GM12801 (cell line): ENCODE results near the gene EDARADD.

Experiments
- TF ChIP-seq, protein P1 (sequence below): IDR thresholded peaks from one replicate; pipeline ENCODE4 v1.5.1; 2011; ENCODE audit warnings: control low read depth; ENCODE audit not compliant: insufficient read length; ENCODE audit errors: extremely low read depth

Gene EDARADD

GRCh38 chr1:236393681-236394481 lies at the start of gene EDARADD:
EDARADD (plus strand) TSS chr1:236394286; CDS start chr1:236394445, 159 bp downstream.
- TF ChIP-seq, protein P1, sequence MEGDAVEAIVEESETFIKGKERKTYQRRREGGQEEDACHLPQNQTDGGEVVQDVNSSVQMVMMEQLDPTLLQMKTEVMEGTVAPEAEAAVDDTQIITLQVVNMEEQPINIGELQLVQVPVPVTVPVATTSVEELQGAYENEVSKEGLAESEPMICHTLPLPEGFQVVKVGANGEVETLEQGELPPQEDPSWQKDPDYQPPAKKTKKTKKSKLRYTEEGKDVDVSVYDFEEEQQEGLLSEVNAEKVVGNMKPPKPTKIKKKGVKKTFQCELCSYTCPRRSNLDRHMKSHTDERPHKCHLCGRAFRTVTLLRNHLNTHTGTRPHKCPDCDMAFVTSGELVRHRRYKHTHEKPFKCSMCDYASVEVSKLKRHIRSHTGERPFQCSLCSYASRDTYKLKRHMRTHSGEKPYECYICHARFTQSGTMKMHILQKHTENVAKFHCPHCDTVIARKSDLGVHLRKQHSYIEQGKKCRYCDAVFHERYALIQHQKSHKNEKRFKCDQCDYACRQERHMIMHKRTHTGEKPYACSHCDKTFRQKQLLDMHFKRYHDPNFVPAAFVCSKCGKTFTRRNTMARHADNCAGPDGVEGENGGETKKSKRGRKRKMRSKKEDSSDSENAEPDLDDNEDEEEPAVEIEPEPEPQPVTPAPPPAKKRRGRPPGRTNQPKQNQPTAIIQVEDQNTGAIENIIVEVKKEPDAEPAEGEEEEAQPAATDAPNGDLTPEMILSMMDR: no peak

DNA sequence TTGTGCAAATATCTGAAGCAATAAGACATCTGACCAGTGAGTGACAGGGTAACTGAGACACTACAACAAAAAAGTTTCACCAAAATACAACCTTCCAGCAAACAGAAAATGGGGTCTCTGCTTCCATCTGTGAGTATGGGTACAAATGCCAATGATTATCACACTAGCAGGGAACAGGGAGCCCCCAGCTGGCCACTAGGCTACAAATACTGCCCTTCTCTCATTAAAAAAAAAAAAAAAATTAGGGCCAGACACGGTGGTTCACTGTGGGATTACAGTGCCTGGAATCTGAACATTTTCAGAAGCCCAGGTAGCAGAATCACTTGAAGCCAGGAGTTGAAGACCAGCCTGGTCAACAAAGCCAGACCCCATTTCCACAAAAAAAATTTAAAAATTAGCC lies 48.4 kb upstream of the EDARADD start:
- TF ChIP-seq, protein P1: no peak

- TF ChIP-seq, protein P1: no peak
Observed at GRCh38 chr1:236348071-236348470, 46.0 kb upstream of the EDARADD start.

DNA sequence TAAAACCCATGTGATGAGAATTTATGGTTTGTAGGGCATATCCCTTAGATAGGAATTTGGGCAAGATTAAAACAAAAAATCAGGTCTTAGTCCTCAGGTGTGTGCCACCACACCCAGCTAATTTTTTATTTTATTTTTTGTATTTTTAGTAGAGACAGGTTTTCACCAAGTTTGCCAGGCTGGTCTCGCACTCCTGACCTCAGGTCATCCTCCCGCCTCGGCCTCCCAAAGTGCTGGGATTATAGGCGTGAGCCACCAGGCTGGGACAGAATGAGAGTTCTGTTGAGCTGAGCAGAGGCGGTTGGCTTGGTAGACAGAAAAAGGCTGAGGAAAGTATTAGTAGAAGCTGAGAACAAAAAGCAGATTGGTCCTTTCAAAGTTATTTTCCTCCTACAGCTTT lies 43.8 kb upstream of the EDARADD start:
- TF ChIP-seq, protein P1: no peak

DNA sequence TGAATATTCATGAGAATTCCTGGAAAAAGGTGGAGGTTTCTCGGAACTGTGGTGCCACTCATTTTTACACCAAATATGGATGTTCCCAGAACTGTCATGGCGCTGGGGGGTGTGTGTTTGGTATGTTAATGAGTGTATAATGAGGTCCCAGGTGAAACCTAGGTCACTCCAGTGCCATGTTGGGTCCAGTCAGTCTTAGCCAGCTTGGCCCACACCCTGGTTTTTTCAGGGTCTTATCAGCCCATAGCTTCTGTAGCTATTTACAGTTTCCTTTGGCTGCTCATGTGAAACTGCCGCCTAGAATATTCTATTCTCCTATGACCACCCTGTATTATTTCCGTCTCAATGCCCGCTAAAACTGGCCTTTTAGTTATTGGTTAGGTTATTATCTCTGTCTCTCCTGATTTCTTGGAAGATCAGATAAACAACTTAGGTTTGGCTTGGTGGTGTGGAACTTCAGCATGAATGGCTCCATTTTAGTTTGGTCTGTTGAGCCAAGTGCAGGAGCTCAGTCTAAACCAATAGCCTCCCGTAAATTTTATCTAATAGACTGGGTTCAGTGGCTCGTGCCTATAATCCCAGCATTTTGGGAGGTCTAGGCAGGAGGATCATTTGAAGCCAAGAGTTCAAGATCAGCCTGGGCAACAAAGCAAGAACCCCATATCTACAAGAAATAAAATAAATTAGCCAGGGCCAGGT lies 42.1 kb upstream of the EDARADD start:
- TF ChIP-seq, protein P1: no peak

DNA sequence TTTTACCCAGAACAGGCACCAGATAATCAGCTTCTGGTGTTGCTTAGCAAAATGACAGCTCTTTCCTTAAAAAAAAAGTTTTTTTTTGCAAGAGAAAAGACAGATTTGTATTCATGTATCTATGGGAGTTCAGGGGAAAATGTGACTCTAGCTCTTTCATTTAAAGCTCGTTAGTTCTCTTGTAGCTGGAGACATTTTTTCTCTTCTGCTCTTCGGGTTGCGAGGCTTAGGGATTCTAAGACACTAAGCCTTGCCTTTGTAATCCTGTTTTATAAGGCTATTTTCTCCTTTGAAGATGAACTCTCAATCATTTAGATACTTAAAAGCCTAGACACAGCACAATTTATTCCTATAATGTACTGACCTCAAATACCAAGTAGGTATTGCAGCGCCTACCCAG lies 40.3 kb upstream of the EDARADD start:
- TF ChIP-seq, protein P1: no peak

DNA sequence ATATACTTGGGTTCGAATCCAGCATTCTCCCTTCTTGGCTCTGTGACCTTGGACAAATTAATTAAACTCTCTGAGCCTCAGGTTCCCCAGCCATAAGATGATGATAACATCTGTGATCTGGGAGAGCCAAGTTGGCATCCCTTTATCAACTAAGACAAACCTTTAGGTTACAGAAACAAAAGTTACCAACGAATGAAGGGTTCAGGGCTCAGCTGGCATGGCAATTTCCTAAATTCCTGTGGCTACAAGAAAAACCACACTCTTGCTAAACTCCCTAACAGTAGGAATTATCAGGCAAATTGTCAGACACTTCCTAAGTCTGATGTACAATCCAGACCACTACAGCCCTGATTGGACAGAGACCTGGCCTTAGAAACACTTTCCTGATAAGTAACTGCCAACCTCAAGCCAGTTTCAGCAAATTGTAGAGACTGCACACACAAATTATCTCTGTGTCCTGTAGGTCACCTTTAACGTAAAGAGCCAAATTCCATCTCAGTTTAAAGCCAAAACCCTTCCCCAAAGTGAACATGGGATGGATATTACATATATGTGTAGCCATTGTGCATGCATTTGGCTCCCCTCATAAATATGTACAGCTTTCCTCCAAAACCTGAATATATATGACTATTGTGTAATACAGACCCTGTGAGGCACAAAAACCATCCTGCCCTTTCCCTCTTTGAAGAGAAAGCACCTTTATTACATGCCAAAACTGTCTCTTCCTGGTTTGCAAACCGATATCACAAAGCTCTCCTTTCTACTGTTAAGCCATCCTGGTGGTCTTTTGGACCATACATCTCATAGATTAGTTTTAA lies 39.5 kb upstream of the EDARADD start:
- TF ChIP-seq, protein P1: no peak
